HCT116 (cell line): ENCODE data around the gene TMEM150C. TPM values are rescaled to one million over a fixed set of nuclear protein-coding genes. Genes with fewer than 3 reads are reported as not detected.

Source experiments
- ATAC-seq: fragments of 200-7000 bp; cut with Tn5 transposase; 2 replicates; pipeline ENCODE4 v1.9.1; 2020; ENCODE audit warnings: mild to moderate bottlenecking, moderate library complexity
- BruUV-seq: library from RNA; stranded (reverse); fragments of 400-500 nt; replicated peaks from 2 replicates; lab custom pipeline; 2021; lab: Mats Ljungman, UMichigan
- CTCF ChIA-PET: fragments of 300-600 bp; sonication (Branson Sonifier 250); formaldehyde crosslinking; loops from one replicate; lab custom pipeline; 2021; ENCODE audit warnings: antibody characterized with exemption; lab: Charles Lee
- POLR2A ChIA-PET: fragments of 300-600, 350-600 bp; sonication (Branson Sonifier 250); formaldehyde crosslinking; loops from one replicate; lab custom pipeline; 2021; ENCODE audit warnings: antibody characterized with exemption; lab: Charles Lee
- RAD21 ChIA-PET, 2 experiments: fragments of 300-600 bp; sonication (Branson Sonifier 250); formaldehyde crosslinking; loops; one replicate each; lab custom pipeline; 2023; ENCODE audit warnings: low total read pairs in 2 of 2; ENCODE audit not compliant: uncharacterized antibody in 2 of 2, unreplicated experiment in 2 of 2, low non-redundant PET in 1 of 2; lab: Charles Lee
- DNase-seq: peaks from one replicate; pipeline ENCODE4 v3.0.0-alpha.2; 2010; ENCODE audit warnings: low read depth, low spot score
- H2AFZ ChIP-seq: fragments of 200-600 bp; shearing (Covaris generic), sonication (generic); 2 replicates; pipeline ENCODE4 v1.6.1; 2017; ENCODE audit warnings: low read depth, mixed run types, mixed read lengths, antibody characterized with exemption, low read length; ENCODE audit not compliant: poor library complexity, severe bottlenecking
- H3K27ac ChIP-seq: 2 replicates; pipeline ENCODE4 v1.5.1; 2012; ENCODE audit warnings: low read depth, low read length
- H3K27me3 ChIP-seq: fragments of 200-600 bp; sonication (generic); 2 replicates; pipeline ENCODE4 v1.6.1; 2016; ENCODE audit warnings: mixed run types, low read length, mixed read lengths; ENCODE audit not compliant: insufficient read depth
- H3K36me3 ChIP-seq, 2 experiments: fragments of 200-500 bp in 1 of 2; fragments of 200-600 bp in 1 of 2; sonication (Bioruptor generic) in 1 of 2; sonication (generic) in 1 of 2; 2 replicates each; pipeline versions ENCODE4 v1.5.1 to v1.6.1; 2014 to 2016; ENCODE audit warnings: low read length in 2 of 2, inconsistent platforms in 1 of 2, mixed read lengths in 1 of 2, mixed run types in 1 of 2; ENCODE audit not compliant: insufficient read depth in 2 of 2, control insufficient read depth in 1 of 2
- H3K4me1 ChIP-seq, 2 experiments: fragments of 200-600 bp in 1 of 2; sonication (generic) in 1 of 2; 2 replicates each; pipeline versions ENCODE4 v1.5.1 to v1.6.1; 2012 to 2017; ENCODE audit warnings: low read length in 2 of 2, inconsistent platforms in 1 of 2, mild to moderate bottlenecking in 1 of 2, mixed read lengths in 1 of 2, mixed run types in 1 of 2, moderate library complexity in 1 of 2; ENCODE audit not compliant: insufficient read depth in 2 of 2, control insufficient read depth in 1 of 2
- H3K4me2 ChIP-seq: fragments of 200-600 bp; sonication (generic); 2 replicates; pipeline ENCODE4 v1.6.1; 2017; ENCODE audit warnings: mixed run types, low read length, mixed read lengths
- H3K4me3 ChIP-seq, 2 experiments: fragments of 200-600 bp in 1 of 2; sonication (generic) in 1 of 2; replicated peaks in 1 of 2; 2 replicates each; pipeline ENCODE4 v1.5.1; 2011 to 2016; ENCODE audit warnings: low read length in 2 of 2, control low read depth in 1 of 2, low read depth in 1 of 2, mild to moderate bottlenecking in 1 of 2, mixed read lengths in 1 of 2, mixed run types in 1 of 2
- H3K79me2 ChIP-seq: fragments of 200-600 bp; sonication (generic); 2 replicates; pipeline ENCODE4 v1.6.1; 2017; ENCODE audit warnings: mild to moderate bottlenecking, mixed run types, low read length, moderate library complexity, mixed read lengths; ENCODE audit not compliant: insufficient read depth
- H3K9ac ChIP-seq: fragments of 200-600 bp; sonication (generic); 2 replicates; pipeline ENCODE4 v1.6.1; 2016; ENCODE audit warnings: low read length, mixed read lengths
- H3K9me2 ChIP-seq: fragments of 200-600 bp; sonication (generic), shearing (Covaris generic); 2 replicates; pipeline ENCODE4 v1.6.1; 2017; ENCODE audit warnings: mixed run types, mild to moderate bottlenecking, moderate library complexity; ENCODE audit not compliant: insufficient read depth
- H3K9me3 ChIP-seq, 2 experiments: fragments of 200-500 bp in 1 of 2; fragments of 200-600 bp in 1 of 2; sonication (Bioruptor generic) in 1 of 2; sonication (generic) in 1 of 2; 2 replicates each; pipeline ENCODE4 v1.6.1; 2014 to 2017; ENCODE audit warnings: low read length in 2 of 2, mixed read lengths in 2 of 2, inconsistent platforms in 1 of 2, low read depth in 1 of 2, mild to moderate bottlenecking in 1 of 2, mixed run types in 1 of 2, moderate library complexity in 1 of 2; ENCODE audit not compliant: control insufficient read depth in 1 of 2, insufficient read depth in 1 of 2
- H4K20me1 ChIP-seq: fragments of 200-600 bp; sonication (generic), shearing (Covaris generic); 2 replicates; pipeline ENCODE4 v1.6.1; 2017; ENCODE audit warnings: mixed run types, mild to moderate bottlenecking, moderate library complexity; ENCODE audit not compliant: insufficient read depth
- ATF3 ChIP-seq: IDR thresholded peaks from 2 replicates; pipeline ENCODE4 v1.6.1; 2012
- CBX3 ChIP-seq: IDR thresholded peaks from 2 replicates; pipeline ENCODE4 v1.6.1; 2012; ENCODE audit warnings: low read depth
- CEBPB ChIP-seq: IDR thresholded peaks from 2 replicates; pipeline ENCODE4 v1.6.1; 2012; ENCODE audit warnings: low read depth
- CTCF ChIP-seq, 3 experiments: fragments of 200-600 bp in 1 of 3; sonication (generic) in 1 of 3; IDR thresholded peaks in 2 of 3; conservative IDR thresholded peaks in 1 of 3; 2 replicates each; pipeline ENCODE4 v1.5.1; 2012 to 2017; ENCODE audit warnings: low read depth in 2 of 3, low read length in 2 of 3, antibody characterized with exemption in 1 of 3, borderline replicate concordance in 1 of 3, control low read depth in 1 of 3, mild to moderate bottlenecking in 1 of 3, mixed read lengths in 1 of 3, mixed run types in 1 of 3, moderate library complexity in 1 of 3; ENCODE audit not compliant: insufficient read depth in 1 of 3
- EZH2 ChIP-seq: fragments of 200-600 bp; sonication (generic); IDR thresholded peaks from 2 replicates; pipeline ENCODE4 v1.6.1; 2017; ENCODE audit warnings: antibody characterized with exemption, mixed run types
- EZH2phosphoT487 ChIP-seq: fragments of 200-600 bp; IDR thresholded peaks from 2 replicates; pipeline ENCODE4 v1.6.1; 2018; ENCODE audit warnings: antibody characterized with exemption, borderline replicate concordance
- FOSL1 ChIP-seq: IDR thresholded peaks from 2 replicates; pipeline ENCODE4 v1.6.1; 2012; ENCODE audit warnings: low read depth
- MAX ChIP-seq: IDR thresholded peaks from 2 replicates; pipeline ENCODE4 v1.6.1; 2012
- POLR2A ChIP-seq: IDR thresholded peaks from 2 replicates; pipeline ENCODE4 v1.7.0; 2011; ENCODE audit warnings: borderline replicate concordance; ENCODE audit not compliant: insufficient read depth, insufficient read length; ENCODE audit errors: extremely low read depth
- POLR2AphosphoS5 ChIP-seq: IDR thresholded peaks from 2 replicates; pipeline ENCODE4 v1.6.1; 2011; ENCODE audit warnings: mild to moderate bottlenecking, low read depth, low read length, moderate library complexity
- RAD21 ChIP-seq: IDR thresholded peaks from 2 replicates; pipeline ENCODE4 v1.6.1; 2012; ENCODE audit warnings: low read depth, mild to moderate bottlenecking
- SIN3A ChIP-seq: IDR thresholded peaks from 2 replicates; pipeline ENCODE4 v1.6.1; 2012; ENCODE audit warnings: low read depth
- SP1 ChIP-seq: IDR thresholded peaks from 2 replicates; pipeline ENCODE4 v1.6.1; 2012; ENCODE audit warnings: low read depth
- SRF ChIP-seq: IDR thresholded peaks from 2 replicates; pipeline ENCODE4 v1.6.1; 2012; ENCODE audit warnings: low read depth
- TCF7L2 ChIP-seq: IDR thresholded peaks from 2 replicates; pipeline ENCODE4 v1.7.0; 2011; ENCODE audit warnings: borderline replicate concordance, inconsistent platforms; ENCODE audit not compliant: insufficient read depth, insufficient read length; ENCODE audit errors: extremely low read depth
- YY1 ChIP-seq: IDR thresholded peaks from 2 replicates; pipeline ENCODE4 v1.6.1; 2011; ENCODE audit warnings: low read length, low read depth, moderate library complexity, mild to moderate bottlenecking; ENCODE audit not compliant: insufficient replicate concordance; ENCODE audit errors: extremely low read depth
- ZBTB33 ChIP-seq: IDR thresholded peaks from 2 replicates; pipeline ENCODE4 v1.6.1; 2011; ENCODE audit warnings: mild to moderate bottlenecking, low read length, moderate library complexity; ENCODE audit not compliant: insufficient replicate concordance; ENCODE audit errors: extremely low read depth
- intact Hi-C: fragments of 100-400 bp; cut with micrococcal nuclease; formaldehyde crosslinking; loops from 2 replicates; pipeline ENCODE4 v1.10.0; 2022
- total RNA-seq: library from RNA; stranded (reverse); gene quantifications from one replicate; pipeline ENCODE4 v1.2.1, GENCODE V29; 2021; ENCODE audit not compliant: unreplicated experiment

The TMEM150C gene
- total RNA-seq, 1 experiment from 2014 or later = 1.2 TPM

- H3K4me1 ChIP-seq = no peaks in the 10 kb centered on the region
- no peak overlapping the region for H3K4me3 ChIP-seq
- RAD21 ChIA-PET = interaction anchor here (0.5 to 1.5 kb wide), 6 partner anchors 132 to 986 kb away, joined by 3 to 6 read pairs (median 4); partner anchors contain the start of gene SCD5 (in 2 of the 2)
- no TSS peak for BruUV-seq
- TF ChIP-seq POLR2AphosphoS5 = peak; percentile 46; the same call in 1 of the 2 replicates
- TF ChIP-seq EZH2 = no peak
- no peak for TF ChIP-seq SRF
- no peak for TF ChIP-seq CEBPB
- no peak for TF ChIP-seq MAX
- TF ChIP-seq ATF3 = no peak
- TF ChIP-seq YY1 = no peak
- TF ChIP-seq ZBTB33 = no peak
- TF ChIP-seq TCF7L2 = no peak
- TF ChIP-seq SIN3A = no peak
- no peak for TF ChIP-seq FOSL1
- TF ChIP-seq CBX3 = no peak
- TF ChIP-seq EZH2phosphoT487 = no peak
- TF ChIP-seq SP1 = no peak
- TF ChIP-seq CTCF (IDR thresholded peaks at IDR 0.05 in 2 of 3, conservative IDR thresholded peaks at IDR 0.05 in 1 of 3; ENCODE audit: borderline replicate concordance in 1 of 3, insufficient read depth in 1 of 3, low read depth in 2 of 3, low read length in 2 of 3) = peak; percentile 44 to 76 (median 57); a peak in 4 of 6 replicates
- TF ChIP-seq POLR2A = no peak
- peak; percentile 63 for TF ChIP-seq RAD21
- no peaks in the 10 kb centered on the region for H3K9me2 ChIP-seq
- POLR2A ChIA-PET = interaction anchor here (0.6 kb wide), 1 partner anchor 157 kb away, joined by 3 read pairs; no protein-coding TSS in a partner anchor
- intact Hi-C loops = loop anchor here (1.0 to 5.0 kb wide), 4 partner anchors 135 to 820 kb away; no protein-coding TSS in a partner anchor
- H4K20me1 ChIP-seq = no peaks in the 10 kb centered on the region; the same call in 1 of the 2 replicates
- H3K27me3 ChIP-seq = no peaks in the 10 kb centered on the region
- no peaks in the 10 kb centered on the region for H3K79me2 ChIP-seq
- peaks cover 19 to 29% of the 10 kb centered on the region in 2 experiments; a peak in 3 of 4 replicates for H3K36me3 ChIP-seq
- H3K9me3 ChIP-seq = no peaks in the 10 kb centered on the region
- H2AFZ ChIP-seq = no peak overlapping the region
- no peak overlapping the region for H3K9ac ChIP-seq
- no peak overlapping the region for H3K4me2 ChIP-seq
- ATAC-seq (peak; percentile 81), DNase-seq (peak; percentile 73)
- CTCF ChIA-PET = interaction anchor here (0.6 to 2.8 kb wide), 21 partner anchors 8 to 927 kb away, joined by 3 to 21 read pairs (median 3); partner anchors contain the start of gene COQ2
- H3K27ac ChIP-seq = no peak overlapping the region
These were observed 99.4 kb downstream of the TMEM150C start for GRCh38 chr4:82462415-82462831.
